ENCODE results near the gene FSIP1.
A peak's percentile ranks its signal among the peaks of the same experiment; 100 is the strongest.

The FSIP1 gene

GRCh38 chr15:39788800-39789565, 6.3 kb upstream of the FSIP1 start:
- no peak for TF ChIP-seq CTCF (IDR thresholded peaks at IDR 0.05; ENCODE audit: insufficient read depth, low read length, missing control alignments)
- ChIA-PET CTCF (interaction anchor here (0.7 to 4.1 kb wide), 11 partner anchors 10 to 485 kb away, joined by 3 to 33 read pairs (median 5); no protein-coding TSS in a partner anchor), POLR2A (interaction anchor here (0.5 to 1.0 kb wide), 3 partner anchors 28 to 145 kb away, joined by 3 read pairs; partner anchors contain the start of gene EIF2AK4)
- DNase-seq (ENCODE audit: low read depth, low spot score) = no peak
- no peak overlapping the region for H3K4me3 ChIP-seq (ENCODE audit: low read depth, low read length)

DNA sequence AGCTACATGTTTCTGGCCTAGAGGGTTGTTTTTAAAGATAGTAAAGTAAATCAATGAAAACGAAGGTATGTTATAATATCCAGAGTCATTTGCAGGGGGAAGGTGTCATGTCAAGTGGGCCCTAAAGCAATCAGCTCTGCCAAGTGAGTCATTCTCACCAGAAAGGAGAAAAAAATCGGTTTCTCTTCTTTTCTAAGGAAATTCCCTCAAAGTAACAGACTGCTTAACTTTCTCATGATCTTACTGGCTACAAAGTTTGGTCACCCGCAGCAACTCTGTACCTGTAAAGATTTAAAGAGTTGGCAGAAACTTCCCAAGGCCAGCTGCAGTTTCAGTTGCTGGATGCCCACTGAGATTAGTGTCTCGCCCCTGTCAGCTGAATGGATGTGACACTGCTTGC, 5.5 kb upstream of the FSIP1 start:
- POLR2A ChIA-PET = interaction anchor here (0.7 kb wide), 1 partner anchor 163 kb away, joined by 3 read pairs; no protein-coding TSS in a partner anchor

GRCh38 chr15:39787479-39787878, 4.8 kb upstream of the FSIP1 start:
- TF ChIP-seq CTCF (IDR thresholded peaks at IDR 0.05; ENCODE audit: insufficient read depth, low read length, missing control alignments) = no peak
- ChIA-PET CTCF (interaction anchor here (0.9 to 4.1 kb wide), 10 partner anchors 11 to 486 kb away, joined by 3 to 33 read pairs (median 5); no protein-coding TSS in a partner anchor), POLR2A (interaction anchor here (0.7 kb wide), 1 partner anchor 146 kb away, joined by 3 read pairs; no protein-coding TSS in a partner anchor)
- H3K4me3 ChIP-seq (ENCODE audit: low read depth, low read length) = no peak overlapping the region
- DNase-seq (ENCODE audit: low read depth, low spot score) = no peak

More for the DNA sequence above, 5.5 kb upstream of the FSIP1 start:
- CTCF ChIA-PET = interaction anchor here (0.7 to 4.1 kb wide), 11 partner anchors 11 to 486 kb away, joined by 3 to 33 read pairs (median 5); no protein-coding TSS in a partner anchor
- no peak overlapping the region for H3K4me3 ChIP-seq (ENCODE audit: low read depth, low read length)
- DNase-seq (ENCODE audit: low read depth, low spot score) = no peak
- no peak for TF ChIP-seq CTCF (IDR thresholded peaks at IDR 0.05; ENCODE audit: insufficient read depth, low read length, missing control alignments)

GRCh38 chr15:39786447-39787056, 3.9 kb upstream of the FSIP1 start:
- TF ChIP-seq CTCF (IDR thresholded peaks at IDR 0.05; ENCODE audit: insufficient read depth, low read length, missing control alignments) = peak; percentile 41
- no peak for DNase-seq (ENCODE audit: low read depth, low spot score)
- CTCF ChIA-PET = interaction anchor here (0.9 to 4.1 kb wide), 13 partner anchors 11 to 488 kb away, joined by 3 to 33 read pairs (median 5); no protein-coding TSS in a partner anchor
- POLR2A ChIA-PET = no interaction called here
- H3K4me3 ChIP-seq (ENCODE audit: low read depth, low read length) = no peak overlapping the region

- CTCF ChIA-PET = interaction anchor here (0.7 to 2.0 kb wide), 18 partner anchors 11 to 492 kb away, joined by 3 to 8 read pairs (median 4); no protein-coding TSS in a partner anchor
- no peak for TF ChIP-seq CTCF (IDR thresholded peaks at IDR 0.05; ENCODE audit: insufficient read depth, low read length, missing control alignments)
- H3K4me3 ChIP-seq (ENCODE audit: low read depth, low read length) = no peak overlapping the region
- POLR2A ChIA-PET = no interaction called here
- DNase-seq (ENCODE audit: low read depth, low spot score) = no peak
These were observed 3.2 kb upstream of the FSIP1 start for GRCh38 chr15:39785841-39786240.

DNA sequence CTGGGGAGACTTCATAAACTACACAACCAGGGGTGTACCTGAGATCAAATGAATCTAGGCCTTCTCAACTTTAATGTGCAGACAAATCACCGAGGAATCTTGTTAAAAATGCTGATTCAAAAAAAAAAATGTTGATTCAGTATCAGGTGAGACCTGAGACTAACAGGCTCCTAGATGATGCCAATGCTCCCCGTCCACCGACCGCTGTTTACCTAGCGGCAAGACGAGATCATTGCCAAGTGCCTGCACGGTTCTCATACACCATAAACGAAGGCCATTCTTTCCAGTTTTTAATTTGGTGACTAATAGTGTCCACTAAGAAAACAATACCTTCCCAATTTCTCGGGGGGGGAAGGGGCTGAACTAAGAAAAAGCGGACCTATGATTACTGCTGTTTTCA, 2.5 kb upstream of the FSIP1 start:
- no peak for TF ChIP-seq CTCF (IDR thresholded peaks at IDR 0.05; ENCODE audit: insufficient read depth, low read length, missing control alignments)
- DNase-seq (ENCODE audit: low read depth, low spot score) = no peak

More for the DNA sequence above, 2.5 kb upstream of the FSIP1 start:
- ChIA-PET POLR2A (no interaction called here), CTCF (interaction anchor here (0.7 to 2.0 kb wide), 18 partner anchors 12 to 1077 kb away, joined by 3 to 8 read pairs (median 4); partner anchors contain the start of gene EIF2AK4)
- H3K4me3 ChIP-seq (ENCODE audit: low read depth, low read length) = no peak overlapping the region
